Thyroid gland (tissue), 4 donors: ENCODE measurements around the gene DEPP1.

ENCODE experiments used
- POLR2A ChIP-seq, 2 donors: fragments of 450-650 bp; IDR thresholded peaks; one replicate each; pipeline ENCODE4 v1.6.1; 2017; ENCODE audit warnings: antibody characterized with exemption in 2 of 2, mild to moderate bottlenecking in 2 of 2, moderate library complexity in 1 of 2
- TF ChIP-seq, protein P1 (sequence below), 6 experiments: fragments of 200-600 bp in 3 of 6; fragments of 450-650 bp in 3 of 6; sonication (generic) in 3 of 6; IDR thresholded peaks; one replicate each; pipeline ENCODE4 v1.5.1; 2016 to 2019; ENCODE audit warnings: antibody characterized with exemption in 6 of 6, mild to moderate bottlenecking in 2 of 6, inconsistent platforms in 1 of 6, moderate library complexity in 1 of 6

GRCh38 chr10:44952779-44953231 is 25.8 kb downstream of the DEPP1 start:
- no peak for TF ChIP-seq POLR2A (IDR thresholded peaks at IDR 0.05)
- TF ChIP-seq, protein P1, sequence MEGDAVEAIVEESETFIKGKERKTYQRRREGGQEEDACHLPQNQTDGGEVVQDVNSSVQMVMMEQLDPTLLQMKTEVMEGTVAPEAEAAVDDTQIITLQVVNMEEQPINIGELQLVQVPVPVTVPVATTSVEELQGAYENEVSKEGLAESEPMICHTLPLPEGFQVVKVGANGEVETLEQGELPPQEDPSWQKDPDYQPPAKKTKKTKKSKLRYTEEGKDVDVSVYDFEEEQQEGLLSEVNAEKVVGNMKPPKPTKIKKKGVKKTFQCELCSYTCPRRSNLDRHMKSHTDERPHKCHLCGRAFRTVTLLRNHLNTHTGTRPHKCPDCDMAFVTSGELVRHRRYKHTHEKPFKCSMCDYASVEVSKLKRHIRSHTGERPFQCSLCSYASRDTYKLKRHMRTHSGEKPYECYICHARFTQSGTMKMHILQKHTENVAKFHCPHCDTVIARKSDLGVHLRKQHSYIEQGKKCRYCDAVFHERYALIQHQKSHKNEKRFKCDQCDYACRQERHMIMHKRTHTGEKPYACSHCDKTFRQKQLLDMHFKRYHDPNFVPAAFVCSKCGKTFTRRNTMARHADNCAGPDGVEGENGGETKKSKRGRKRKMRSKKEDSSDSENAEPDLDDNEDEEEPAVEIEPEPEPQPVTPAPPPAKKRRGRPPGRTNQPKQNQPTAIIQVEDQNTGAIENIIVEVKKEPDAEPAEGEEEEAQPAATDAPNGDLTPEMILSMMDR (IDR thresholded peaks at IDR 0.05) = no peak
